ENCODE measurements around the gene LPIN1.

DNA sequence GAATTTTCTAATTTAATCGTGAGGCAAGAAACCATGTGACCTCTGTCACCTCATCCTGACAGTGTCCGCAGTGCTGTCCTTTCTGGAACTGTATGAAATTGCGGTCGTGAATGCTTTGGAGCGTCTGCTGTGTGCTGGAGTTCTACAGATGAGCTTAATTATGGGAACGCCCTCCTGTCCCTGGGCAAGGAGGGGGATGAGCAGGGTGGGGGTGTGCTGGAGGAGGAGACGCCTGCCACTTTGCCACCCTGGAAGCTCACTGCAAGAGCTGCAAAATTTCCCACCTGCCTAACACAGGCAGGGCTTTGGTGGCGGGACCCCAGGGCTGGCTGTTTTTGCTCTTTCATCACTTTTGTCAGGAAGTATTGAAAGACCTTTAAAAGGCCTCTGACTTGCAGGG lies 6.5 kb downstream of the LPIN1 start:
- TF ChIP-seq, protein P1, sequence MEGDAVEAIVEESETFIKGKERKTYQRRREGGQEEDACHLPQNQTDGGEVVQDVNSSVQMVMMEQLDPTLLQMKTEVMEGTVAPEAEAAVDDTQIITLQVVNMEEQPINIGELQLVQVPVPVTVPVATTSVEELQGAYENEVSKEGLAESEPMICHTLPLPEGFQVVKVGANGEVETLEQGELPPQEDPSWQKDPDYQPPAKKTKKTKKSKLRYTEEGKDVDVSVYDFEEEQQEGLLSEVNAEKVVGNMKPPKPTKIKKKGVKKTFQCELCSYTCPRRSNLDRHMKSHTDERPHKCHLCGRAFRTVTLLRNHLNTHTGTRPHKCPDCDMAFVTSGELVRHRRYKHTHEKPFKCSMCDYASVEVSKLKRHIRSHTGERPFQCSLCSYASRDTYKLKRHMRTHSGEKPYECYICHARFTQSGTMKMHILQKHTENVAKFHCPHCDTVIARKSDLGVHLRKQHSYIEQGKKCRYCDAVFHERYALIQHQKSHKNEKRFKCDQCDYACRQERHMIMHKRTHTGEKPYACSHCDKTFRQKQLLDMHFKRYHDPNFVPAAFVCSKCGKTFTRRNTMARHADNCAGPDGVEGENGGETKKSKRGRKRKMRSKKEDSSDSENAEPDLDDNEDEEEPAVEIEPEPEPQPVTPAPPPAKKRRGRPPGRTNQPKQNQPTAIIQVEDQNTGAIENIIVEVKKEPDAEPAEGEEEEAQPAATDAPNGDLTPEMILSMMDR (IDR thresholded peaks at IDR 0.05; ENCODE audit: insufficient read depth, low read depth, low read length) = no peak
- no peak for TF ChIP-seq EZH2 (IDR thresholded peaks at IDR 0.05; ENCODE audit: insufficient read depth, low read length)
